GM21390 (cell line): Measurements from ENCODE around the gene HGFAC.

Source experiments
- ATAC-seq: cut with Tn5 transposase; IDR thresholded peaks from one replicate; pipeline ENCODE4 v1.9.1; 2021; ENCODE audit not compliant: unreplicated experiment

Gene HGFAC

DNA sequence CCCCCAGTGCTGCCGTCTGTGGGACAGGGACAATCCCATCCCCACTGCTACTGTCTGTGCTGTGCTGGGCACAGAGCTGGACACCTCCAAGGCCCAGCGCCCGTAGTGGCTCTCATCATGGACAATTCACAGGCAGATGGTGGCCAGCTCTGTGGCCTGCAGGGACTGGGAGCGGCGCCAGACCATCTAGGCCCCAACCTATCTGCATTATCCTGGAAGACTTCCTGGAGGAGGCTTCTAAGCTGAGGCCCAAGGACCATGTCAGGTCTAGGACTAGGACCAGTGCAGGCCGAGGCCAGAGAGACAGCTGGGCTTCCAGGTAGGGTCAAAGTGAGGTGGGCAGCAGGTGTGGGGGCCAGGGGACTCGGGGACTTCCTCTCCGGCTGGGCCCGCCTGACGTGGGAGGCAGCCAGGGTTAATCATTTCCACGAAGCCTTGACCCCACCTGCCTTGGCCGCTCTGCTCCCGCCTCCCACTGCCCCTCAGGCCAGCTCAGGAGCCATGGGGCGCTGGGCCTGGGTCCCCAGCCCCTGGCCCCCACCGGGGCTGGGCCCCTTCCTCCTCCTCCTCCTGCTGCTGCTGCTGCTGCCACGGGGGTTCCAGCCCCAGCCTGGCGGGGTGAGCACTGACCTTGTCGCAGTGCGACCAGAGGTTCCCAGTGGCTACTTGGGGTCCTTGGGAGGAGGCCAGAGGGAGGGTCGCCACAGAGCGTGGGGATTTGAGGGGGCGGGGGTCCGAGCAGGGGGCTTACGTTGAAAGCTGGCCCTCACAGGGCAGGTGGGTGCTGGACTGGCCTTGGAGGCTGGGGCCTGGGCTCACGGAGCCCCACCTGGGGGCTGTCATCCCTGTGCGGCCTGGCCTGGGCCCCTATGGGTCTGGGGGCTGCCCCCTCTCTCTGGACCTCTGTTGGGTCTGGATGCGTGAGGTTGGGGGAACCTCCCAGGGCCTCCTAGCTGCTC, at the start of gene HGFAC:
HGFAC (plus strand) TSS at position 468 of the 959 bp plus-strand sequence; CDS start at position 502, 34 bp downstream.
- ATAC-seq = no peak

DNA sequence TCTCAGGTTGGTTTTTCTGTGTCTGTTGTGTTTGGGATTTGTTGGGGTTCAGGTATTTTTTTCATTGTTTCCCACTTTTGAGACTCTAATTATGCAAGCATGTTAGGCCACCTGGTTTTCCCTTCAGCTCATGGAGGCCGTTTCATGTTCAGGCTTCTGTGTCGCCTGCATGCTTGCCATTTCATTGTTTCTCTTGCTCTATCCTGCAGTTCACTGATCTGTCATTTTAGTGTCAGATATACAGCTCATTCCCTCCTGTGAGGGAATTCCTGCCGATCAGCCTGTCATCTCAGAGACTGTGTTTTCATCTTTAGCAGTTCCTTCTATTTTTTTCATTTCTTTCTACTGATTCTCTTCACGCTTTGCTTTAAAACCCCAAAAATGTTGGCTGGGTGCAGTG, 49.4 kb upstream of the HGFAC start:
- ATAC-seq = no peak

DNA sequence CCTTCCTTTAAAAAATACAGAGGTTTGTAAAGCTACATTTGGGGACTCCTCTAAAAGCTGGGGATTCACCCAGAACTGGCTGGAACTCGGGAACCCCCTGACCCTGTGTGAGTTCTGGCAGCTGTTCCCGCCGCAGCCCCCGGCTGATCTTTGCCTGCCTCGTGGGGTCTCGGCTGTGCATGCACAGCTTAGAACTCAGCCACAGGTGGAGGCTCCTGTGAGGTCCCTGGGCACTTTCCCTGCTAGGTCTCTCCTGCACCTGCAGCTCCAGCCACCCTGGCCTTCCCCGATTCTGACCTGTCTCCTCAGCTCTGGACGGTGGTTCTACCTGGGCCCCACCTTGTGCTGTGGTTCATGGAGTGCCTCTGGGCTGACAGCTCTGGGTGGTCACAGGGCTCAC, 48.6 kb upstream of the HGFAC start:
- no peak for ATAC-seq

DNA sequence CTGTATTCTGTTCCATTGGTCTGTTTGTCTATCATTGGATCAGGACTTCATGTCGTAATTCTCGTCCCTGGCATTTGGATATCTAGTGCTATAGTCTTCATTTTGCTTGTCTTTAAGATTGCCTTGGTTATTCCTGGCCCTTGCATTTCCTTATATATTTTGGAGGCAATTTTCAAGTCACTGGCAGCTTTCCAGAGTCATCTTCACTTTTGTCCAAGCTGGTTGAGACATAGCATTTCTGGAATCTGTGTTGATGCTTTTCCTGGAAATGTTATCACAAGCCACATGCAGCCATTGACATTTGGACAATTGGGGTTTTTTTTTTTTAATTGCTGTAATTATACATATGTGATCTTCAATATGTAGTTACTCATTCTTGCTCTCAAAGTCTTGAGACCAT, 45.2 kb upstream of the HGFAC start:
- ATAC-seq = no peak

DNA sequence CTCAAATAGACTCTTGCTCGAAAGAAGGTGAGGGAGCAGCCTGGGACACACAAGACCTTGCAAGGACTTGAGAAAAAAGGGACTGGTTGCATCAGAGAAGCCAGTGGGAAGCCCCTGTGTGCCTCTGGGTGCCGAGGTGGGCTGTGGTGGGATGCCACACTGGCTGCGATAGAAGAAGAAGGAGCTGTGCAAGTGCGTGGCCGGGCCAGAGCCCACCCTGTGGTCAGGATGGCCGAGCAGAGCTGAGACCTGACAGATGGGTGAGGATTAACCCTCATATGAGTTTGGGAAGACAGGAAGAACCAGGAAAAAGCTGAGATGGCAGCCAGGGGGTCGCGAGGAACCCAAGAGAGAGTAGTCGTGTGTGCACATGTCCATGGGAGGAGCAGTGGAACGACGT, 44.6 kb upstream of the HGFAC start:
- no peak for ATAC-seq

DNA sequence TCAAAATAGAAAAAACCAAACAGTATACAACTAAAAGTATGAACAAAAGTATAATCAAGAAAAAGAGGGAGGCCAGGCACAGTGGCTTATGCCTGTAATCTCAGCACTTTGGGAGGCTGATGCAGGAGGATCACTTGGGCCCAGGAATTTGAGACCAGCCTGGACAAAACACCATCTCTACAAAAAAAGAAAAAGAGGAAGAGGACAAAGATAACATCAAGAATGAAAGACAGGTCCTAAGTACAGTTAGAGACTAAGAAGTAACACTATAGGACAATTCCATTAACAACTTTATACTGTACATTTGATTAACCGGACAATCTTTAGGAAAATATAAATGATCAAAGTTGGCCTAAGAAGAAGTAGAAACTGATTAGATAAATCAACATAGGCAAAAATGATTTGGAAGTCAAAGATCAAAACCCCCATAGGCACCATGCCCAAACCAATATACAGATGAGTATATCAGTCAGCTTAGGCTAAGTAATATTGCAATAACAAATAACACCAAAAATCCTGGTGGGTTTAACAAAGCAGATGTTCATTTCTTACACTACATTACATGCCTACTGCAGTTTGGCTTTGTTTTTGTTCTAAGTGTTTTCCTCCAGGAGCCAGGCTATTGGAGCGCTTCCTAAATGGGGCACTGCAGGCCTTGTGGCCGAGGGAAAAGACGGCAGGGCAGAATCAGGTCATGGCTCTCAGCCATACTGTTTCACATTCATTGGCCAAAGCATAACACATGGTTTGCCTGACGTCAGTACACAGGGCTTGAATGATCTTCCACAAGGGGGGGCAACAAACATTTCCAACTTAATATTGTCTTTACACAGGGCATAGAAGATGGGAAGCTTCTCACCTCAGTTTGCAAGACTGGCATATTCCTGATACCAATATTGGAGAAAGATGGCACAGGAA, 42.2 kb upstream of the HGFAC start:
- ATAC-seq = no peak

DNA sequence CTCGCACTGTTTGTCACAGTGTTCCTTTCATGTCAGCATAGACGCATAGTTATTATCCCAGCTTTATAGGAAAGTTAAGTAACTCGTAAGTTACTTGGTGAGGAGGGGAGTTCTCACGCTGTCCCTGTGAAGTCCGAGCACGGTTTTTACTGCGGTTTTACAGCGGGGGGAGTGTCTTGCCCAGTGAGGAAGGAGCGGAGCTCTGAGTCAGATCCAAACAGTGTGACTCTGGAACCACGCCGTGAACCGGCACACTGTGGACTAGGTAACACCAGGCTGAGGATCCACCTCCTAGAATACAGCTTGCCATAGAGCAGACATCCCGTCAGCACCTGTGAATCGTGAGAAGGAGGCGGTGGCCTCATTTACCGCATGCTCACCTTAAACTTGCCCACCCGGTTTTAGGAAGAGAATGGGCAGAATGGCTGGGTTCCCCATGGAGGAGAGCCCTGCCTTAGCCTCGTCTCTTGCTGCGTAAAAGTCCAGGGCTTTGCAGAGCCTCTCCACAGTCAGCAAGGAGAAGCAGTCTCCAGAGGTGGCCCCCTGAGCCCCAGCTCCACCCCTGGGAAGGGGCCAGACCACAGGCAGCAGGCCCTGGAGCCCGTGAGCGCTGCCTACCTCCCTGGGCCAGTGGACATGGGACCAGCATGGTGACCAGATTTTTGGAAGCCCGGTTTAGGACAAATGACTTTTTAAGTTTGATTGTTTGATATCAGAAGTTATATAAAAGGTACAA, 40.2 kb upstream of the HGFAC start:
- ATAC-seq = no peak

DNA sequence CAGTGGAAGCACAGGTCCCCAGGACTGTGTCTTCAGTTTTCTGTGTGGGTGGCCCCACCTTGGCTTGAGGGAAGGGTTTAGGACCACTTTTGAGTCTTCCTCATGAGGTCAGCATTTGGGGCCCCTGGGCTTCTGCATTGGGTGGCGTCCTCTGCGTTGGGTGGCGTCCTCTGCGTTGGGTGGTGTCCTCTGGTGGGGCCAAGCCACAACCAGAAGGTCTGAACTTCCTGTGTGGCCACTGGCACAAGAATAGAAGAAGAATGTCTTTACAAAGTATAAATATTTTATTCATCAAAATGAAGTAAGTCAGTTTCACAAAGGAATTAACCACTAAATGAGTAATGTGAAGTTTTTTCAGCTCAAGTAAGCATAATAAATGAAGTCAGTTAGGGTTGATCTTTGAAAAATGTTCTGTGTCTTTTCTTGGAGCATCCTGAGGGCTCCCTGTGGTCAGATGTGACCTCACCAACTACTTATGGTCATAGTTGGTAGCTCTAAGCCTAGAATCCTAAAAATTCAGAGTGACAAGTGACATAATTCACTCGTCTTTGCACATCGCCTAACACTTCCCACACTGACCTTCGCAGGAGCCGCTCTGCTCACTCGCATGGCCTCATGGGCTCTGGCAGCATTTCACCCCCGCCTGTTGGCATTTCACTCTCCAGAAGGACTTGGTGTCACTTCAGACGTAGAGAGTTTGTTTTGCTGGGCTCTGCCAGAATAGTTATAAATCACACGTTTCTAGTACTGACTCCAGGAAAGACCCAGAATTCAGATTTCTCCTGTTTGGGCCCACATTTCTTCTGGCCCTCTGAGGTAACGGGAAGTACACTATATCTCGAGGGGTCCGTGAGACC, 39.0 kb upstream of the HGFAC start:
- no peak for ATAC-seq

DNA sequence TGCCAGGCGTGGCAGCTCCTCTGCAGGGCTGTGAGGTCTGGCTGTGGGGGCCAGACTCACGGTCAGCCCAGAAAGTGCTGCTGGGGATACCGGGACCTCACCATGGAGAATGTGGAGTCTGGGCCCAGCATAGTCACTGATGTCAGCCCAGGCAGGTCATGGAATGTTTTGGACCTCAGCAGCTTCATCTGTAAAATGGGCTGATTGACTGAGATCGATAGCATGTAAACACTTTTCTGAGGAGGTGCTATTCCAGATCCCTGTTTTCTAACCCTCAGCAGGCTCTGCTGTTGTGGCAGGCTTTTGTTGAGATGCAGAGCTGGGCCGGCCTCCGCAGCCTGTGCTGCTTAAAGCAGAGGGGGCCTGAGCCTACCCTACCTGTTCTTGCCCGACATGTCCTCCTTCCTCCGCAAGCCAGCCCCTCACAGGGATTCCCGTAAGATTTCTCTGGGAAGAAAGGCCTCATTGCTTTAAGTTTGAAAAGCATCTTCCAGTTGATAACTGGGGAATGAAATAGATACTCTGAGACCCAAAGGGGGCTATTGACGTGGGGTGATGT, 38.3 kb upstream of the HGFAC start:
- no peak for ATAC-seq

DNA sequence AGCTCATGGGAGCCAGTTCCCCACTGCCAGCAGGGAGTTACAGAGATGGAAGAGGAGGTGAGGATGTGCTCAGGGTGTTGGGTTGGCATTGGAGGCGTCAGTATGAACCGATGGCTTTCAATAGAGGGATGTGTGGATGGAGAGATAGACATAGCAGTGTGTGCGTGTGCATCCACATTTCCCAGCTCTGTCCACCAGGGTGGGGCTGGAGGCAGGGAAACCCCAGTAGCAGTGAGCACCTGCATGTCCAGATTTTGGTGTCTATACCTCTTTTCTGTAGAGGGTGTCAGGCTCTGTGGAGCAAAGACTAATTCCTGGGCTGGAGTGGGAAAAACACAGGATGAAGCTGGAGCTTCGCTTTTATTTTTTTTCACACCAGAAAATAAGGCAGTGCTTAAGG, 37.2 kb upstream of the HGFAC start:
- no peak for ATAC-seq

DNA sequence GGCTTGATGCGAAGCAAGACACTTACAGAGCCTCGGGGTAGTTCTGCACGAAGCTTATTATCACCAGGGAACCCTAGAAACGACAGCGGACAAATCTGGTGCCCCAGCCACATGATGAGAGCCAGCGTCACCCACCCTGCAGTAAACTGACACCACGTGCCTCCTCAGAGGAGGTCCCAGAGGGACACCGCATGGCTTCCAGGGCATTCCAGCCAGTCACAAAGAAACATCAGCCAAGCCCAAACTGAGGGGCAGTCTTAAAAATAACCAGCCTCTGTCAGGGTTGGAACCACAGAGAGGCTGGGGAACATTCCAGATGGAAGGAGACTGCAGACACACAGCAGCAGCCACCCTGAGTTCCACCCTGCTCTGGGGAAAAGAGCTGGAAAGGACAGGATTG, 36.6 kb upstream of the HGFAC start:
- ATAC-seq = no peak

DNA sequence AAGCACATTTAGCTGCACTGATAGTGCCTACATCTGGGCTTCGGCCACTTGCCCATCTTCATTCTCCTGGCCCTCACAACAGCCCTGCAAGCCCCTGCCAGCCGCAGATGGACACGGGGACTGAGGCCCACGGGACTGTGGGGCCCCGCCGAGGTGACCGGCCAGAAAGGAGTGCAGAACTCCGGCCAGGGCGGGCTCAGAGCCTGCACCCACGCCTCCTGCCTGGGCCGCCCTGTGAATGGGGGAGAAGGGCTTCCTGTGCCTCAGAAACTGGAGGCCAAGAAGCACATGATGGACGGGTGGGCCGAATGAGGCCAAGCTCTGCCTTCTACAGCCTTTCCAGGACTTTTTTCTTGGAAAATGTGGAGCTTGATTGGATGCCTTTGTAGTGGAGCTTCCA, 35.7 kb upstream of the HGFAC start:
- no peak for ATAC-seq

DNA sequence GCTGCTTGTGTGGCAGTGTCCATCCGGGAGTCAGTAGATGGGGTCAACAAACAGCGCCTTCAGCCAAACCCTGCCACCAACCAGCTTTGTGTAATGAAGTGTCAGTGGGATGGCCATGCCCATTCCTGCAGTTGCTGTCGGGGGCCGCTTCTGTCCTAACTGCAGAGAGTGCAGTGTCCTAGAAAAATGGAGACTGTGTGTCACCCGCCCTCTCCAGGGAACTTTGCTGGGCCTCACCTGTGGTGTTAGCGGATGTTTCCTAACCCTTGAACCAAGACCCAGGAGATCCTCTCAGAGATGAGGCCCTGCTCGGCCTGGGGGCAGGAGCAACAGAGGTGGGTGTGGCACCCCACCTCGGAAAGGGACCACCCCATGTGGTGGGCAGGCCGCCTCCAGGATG, 35.3 kb upstream of the HGFAC start:
- no peak for ATAC-seq

DNA sequence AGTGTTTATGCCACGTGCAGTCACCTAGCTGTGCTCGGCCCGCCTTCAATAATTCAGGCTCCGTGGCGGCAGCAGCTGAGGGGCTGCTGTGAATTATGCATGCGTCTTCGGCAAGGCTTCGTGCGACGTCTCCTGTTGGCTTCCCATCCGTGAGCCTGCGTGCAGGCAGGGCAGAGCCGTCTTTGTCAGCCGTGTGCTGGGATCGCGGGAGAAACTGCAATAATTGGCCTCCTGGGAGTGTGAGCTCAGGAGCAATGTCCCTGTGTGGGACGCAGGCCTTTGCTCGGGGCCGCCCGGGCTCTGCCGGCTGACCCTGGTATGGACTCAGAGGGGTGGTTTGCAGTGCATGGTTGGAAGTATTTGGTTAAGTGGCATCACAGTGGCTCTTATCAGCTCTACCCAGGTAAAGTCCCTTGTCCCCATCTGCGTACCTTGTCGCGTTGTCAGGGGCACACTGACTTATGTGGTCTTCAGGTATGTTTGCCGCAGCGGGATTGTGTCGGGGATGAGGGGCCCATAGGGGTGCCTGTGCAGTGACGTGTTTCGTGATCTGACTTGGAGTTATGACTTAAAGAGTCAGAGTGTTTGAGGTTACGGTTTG, 34.5 kb upstream of the HGFAC start:
- no peak for ATAC-seq

DNA sequence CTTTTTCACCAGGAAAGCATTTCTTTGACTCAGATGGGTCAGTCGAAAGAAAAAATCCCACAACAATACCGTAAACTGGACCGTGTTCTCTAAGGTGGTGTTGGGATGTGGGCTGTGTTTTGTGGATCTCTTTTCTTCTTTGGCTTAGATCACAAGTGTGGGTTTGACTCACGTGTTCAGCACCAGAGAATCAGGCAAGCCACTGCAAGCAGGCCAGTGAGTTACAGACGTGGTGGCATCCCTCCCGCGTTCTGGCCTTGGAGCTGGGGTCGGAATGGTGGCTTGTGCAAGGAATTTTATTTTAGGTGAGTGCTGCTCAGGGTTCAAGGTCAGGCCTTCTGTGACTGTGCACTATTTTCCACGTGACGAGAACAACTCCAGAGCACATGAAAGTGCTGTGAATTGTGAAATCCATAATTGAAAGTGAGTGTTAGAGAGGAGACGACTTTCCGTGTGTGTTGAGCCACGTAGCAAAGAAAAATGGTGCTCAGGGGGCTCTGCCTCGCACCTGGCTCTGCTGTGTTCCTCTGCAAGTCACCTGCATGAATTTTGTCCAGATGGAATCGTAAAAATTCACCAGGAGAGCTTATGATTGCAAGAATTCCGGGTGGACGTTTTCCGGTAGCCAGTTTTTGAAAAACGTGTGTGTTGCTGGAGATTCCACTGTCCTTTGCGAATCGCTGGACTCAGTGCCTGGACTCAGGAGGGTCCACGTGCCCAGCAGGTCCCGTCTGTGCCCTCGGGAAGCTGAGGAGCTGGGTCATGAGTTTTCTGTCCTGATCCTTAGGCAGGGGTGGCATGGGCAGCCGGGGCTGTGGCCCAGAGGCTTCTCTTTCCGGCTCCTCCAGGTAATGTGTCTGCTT, 33.6 kb upstream of the HGFAC start:
- no peak for ATAC-seq

DNA sequence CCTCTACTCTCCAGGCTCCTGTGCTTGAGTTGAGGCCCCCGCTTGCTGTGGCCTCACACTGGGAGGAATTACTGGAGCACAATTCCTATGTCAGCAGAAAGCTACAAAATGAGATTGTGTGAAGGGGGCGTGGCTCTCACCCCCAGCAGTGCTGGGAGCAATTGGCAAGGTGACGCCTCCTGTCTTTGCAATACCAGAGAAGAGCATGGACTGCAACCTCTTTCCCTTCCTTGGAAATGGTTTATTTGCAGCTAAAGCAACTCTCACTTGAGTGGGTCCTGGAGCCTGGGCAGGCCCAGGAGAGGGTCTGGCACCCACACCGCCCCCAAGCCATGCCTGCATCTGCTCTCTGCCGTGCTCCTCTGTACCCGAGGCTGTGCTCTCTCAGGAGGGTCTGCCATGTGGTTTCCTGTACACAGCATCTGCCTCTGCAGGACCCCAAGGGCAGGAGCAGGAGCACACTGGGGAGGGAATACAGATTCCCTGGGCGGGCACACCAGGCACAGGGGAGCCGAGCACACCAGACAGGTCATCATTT, 32.9 kb upstream of the HGFAC start:
- no peak for ATAC-seq

DNA sequence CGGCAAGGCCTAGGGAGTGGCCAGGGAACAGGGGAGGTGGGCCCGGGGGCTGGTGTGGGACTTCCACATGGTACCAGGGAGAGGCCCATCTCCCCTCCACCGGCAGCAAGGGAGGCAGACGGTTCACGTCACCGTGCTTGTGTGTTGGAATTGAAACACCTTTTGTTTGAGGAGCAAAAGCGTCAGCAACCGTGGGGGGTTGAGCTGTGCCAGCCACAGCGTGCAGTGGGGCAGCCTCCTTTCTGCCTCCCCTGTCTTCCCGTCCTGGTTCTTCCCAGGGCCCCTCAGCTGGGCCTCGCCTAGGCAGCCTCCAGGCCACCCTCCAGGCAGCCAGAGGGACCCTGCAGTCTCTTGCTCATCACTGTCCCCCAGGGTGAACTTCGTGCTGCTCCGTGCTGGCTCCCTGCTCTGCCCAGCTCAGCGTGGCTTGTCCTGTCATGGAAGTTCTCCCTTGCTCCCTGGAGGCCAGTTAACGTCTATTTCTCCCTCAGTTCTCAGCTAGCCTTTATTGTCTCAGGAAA, 32.1 kb upstream of the HGFAC start:
- ATAC-seq = no peak
